BJ (cell line): ENCODE data around the gene CACNA2D4. TPM values are rescaled to one million over a fixed set of nuclear protein-coding genes. Genes with fewer than 3 reads are reported as not detected.

Experiments
- CTCF ChIA-PET: fragments of 350-600 bp; formaldehyde crosslinking; extraction: SDS; loops from one replicate; lab custom pipeline; 2021; ENCODE audit warnings: antibody characterized with exemption, inconsistent platforms; lab: Yijun Ruan, JAX
- POLR2A ChIA-PET: fragments of 300-600 bp; sonication (Branson Sonifier 250); formaldehyde crosslinking; extraction: SDS; loops from one replicate; lab custom pipeline; 2021; ENCODE audit warnings: antibody characterized with exemption; lab: Charles Lee
- DNase-seq: peaks from one replicate; pipeline ENCODE4 v3.0.0-alpha.2; 2011; ENCODE audit warnings: low read depth
- H3K27me3 ChIP-seq: 2 replicates; pipeline ENCODE4 v1.6.0; 2011; ENCODE audit warnings: low read length; ENCODE audit not compliant: control insufficient read depth, insufficient read depth
- H3K36me3 ChIP-seq: 2 replicates; pipeline ENCODE4 v1.5.1; 2011; ENCODE audit warnings: low read length; ENCODE audit not compliant: control insufficient read depth, insufficient read depth
- H3K4me3 ChIP-seq: 2 replicates; pipeline ENCODE4 v1.5.1; 2011; ENCODE audit warnings: low read depth, mild to moderate bottlenecking, control low read depth, low read length
- CTCF ChIP-seq: IDR thresholded peaks from 2 replicates; pipeline ENCODE4 v1.5.1; 2011; ENCODE audit warnings: low read depth, mild to moderate bottlenecking, control low read depth, inconsistent platforms, low read length, moderate library complexity; ENCODE audit not compliant: insufficient read depth
- polyA plus RNA-seq: library from polyadenylated mRNA; depleted of rRNA; stranded (reverse); fragments of >200 nt; gene quantifications from 2 replicates; pipeline ENCODE4 v1.2.3, GENCODE V29; 2011

The CACNA2D4 gene
- polyA plus RNA-seq, 1 experiment, result 0.39 TPM

DNA sequence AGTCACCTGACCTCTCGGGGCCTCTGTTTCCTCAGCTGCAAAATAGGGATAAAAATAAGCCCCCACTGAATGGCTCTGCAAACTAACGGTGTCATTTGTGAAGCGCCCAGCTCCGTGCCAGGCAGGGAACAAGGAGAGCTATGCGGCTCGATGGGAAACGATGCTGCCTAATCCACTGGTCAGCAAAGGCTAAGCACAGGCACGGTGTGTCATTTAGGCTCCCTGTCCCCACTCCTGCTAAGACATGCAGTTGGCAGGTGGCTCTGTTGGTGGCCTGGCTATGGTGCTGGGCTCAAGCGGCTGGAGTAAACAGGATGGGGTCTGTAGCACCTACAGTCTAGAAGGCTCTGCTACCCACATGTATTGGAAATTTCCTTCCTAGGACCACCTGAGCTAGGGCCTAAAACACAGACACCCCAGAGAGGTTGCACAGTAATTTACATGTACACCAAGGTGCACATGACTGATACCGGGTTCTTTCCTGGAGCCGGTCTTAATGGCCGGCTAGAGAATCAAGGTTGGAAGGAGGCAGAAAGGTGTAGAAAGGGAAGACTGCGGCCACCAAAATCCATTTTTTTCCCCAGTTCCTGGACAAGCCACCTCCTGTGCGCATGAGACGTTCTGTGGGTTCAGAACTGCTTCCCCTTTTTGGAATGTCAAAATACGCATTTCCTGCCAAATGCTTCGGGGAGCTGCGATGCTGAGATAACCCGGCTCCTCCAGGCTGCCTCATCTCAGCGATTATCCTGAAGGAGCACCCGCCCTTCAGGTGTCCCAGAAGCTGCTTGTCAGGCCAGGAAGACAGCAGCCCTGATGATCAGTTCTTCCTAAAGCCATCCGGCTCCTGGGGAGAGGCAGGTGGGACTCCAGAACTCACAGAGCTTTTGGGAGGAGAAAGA is 1.0 kb downstream of the CACNA2D4 start:
- no peak for DNase-seq
- CTCF ChIA-PET, result interaction anchor here (0.9 kb wide), 1 partner anchor 23 kb away, joined by 3 read pairs; no protein-coding TSS in a partner anchor
- Histone ChIP-seq H3K36me3 (no peaks in the 10 kb centered on the region), H3K27me3 (peaks cover 11% of the 10 kb centered on the region), H3K4me3 (no peak overlapping the region)
- POLR2A ChIA-PET, result no interaction called here
- TF ChIP-seq CTCF, result no peak

DNA sequence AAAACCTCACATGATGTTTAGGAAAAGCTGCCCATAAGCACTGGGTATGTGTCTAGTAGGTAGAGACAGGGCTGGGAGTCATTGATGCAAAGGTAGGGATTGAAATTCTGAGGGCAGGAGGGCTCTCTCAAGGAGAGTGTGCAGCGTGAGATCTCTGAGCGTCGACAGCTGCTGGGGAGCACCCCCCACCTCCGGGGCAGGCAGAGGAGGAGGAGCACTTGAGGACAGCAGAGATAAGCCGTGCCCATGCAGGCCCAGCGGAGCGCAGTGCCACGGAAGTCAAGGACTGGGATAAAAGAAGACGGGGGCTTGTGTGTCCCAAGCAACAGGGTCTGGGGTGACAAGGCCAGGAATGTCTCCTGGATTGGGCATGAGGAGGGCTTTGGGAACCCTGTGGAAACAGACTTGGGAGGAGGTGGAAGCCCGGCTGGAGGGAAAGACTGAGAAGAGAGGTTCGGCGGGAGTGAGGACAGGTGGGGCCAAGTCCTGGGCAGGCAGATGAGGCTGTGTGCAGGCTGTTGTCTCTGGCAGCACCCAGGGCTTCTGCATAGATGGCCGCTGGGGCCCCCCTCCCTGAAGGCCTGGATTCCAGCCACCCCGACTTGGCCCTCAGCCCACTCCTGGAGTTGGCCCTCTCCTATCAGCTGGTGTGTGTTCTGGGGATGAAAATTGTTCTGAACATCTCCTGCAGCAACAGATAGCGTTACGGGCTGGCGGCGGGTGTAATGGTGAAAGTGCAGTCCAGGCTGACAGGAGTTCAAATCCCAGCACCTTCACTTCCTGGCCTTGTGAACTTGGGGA is 1.9 kb downstream of the CACNA2D4 start:
- Histone ChIP-seq H3K4me3 (no peak overlapping the region), H3K27me3 (peaks cover 11% of the 10 kb centered on the region), H3K36me3 (no peaks in the 10 kb centered on the region)
- ChIA-PET CTCF (interaction anchor here (1.6 kb wide), 1 partner anchor 24 kb away, joined by 4 read pairs; no protein-coding TSS in a partner anchor), POLR2A (no interaction called here)
- DNase-seq, result no peak
- no peak for TF ChIP-seq CTCF

GRCh38 chr12:1915082-1915968 is 3.1 kb downstream of the CACNA2D4 start:
- ChIA-PET POLR2A (no interaction called here), CTCF (interaction anchor here (0.7 to 1.6 kb wide), 4 partner anchors 9 to 1503 kb away, joined by 3 to 4 read pairs (median 3); no protein-coding TSS in a partner anchor)
- Histone ChIP-seq H3K4me3 (no peak overlapping the region), H3K27me3 (peaks cover 11% of the 10 kb centered on the region), H3K36me3 (no peaks in the 10 kb centered on the region)
- no peak for DNase-seq
- no peak for TF ChIP-seq CTCF

DNA sequence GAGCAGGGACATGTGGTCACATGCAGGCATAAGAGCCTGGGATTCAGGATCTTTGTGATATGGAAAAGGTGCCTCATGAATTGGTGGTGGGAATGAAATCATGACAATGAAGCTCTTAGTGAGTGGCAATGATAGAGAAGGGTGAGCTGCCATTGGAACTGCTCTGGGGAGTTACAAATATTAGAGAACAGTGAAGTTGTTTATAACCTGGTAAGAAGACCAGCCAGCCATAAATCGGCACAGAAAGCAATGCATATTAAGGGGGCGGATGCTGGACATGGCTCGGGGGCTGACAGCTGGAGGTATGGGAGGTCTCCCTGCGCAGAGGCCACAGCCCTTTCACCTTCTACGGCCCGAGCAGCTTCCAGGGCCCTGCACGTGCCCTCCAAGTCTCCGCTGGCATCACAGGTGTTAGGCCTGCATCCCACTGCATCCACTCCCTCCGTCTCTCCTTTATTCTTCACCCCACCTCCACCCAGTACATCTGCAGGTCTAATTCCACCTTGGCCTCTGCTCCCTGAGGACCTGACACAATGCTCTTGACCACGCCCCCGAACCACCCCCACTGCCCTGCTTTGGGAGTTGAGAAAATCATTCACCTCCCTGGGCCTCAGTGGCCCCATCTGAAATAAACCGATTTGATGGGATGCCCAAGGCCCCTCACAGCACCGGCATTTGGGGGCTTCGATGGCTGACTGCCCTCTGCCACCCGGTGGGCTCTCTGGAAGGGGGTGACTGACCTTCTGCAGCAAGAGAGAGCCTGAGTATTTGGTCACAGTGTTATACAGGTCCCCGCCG is 4.1 kb downstream of the CACNA2D4 start:
- TF ChIP-seq CTCF, result no peak
- ChIA-PET CTCF (interaction anchor here (0.9 kb wide), 1 partner anchor 9 kb away, joined by 3 read pairs; no protein-coding TSS in a partner anchor), POLR2A (no interaction called here)
- H3K36me3 ChIP-seq, result no peaks in the 10 kb centered on the region
- no peak overlapping the region for H3K4me3 ChIP-seq
- peaks cover 9% of the 10 kb centered on the region for H3K27me3 ChIP-seq
- DNase-seq, result no peak
